Transverse colon (tissue), 4 donors: Measurements from ENCODE around the gene SUGCT.

Source experiments
- CTCF ChIP-seq, 5 experiments: fragments of 200-600 bp in 3 of 5; fragments of 450-650 bp in 2 of 5; sonication (generic) in 3 of 5; IDR thresholded peaks; 1 replicate in 2 of 5; 2 replicates in 3 of 5; pipeline ENCODE4 v1.5.1; 2016 to 2017; ENCODE audit warnings: antibody characterized with exemption in 5 of 5, inconsistent platforms in 3 of 5, mild to moderate bottlenecking in 2 of 5, moderate library complexity in 1 of 5
- POLR2AphosphoS5 ChIP-seq, 3 donors: sonication (generic); formaldehyde crosslinking; IDR thresholded peaks; one replicate each; pipeline ENCODE4 v1.6.1; 2016; ENCODE audit warnings: antibody characterized with exemption in 3 of 3

- no peak for TF ChIP-seq CTCF (IDR thresholded peaks at IDR 0.05)
- no peak for TF ChIP-seq POLR2AphosphoS5 (IDR thresholded peaks at IDR 0.05)
Observed at GRCh38 chr7:40839881-40840280, 705.1 kb downstream of the SUGCT start.
